ENCODE data around the gene NR4A2.

The NR4A2 gene

GRCh38 chr2:156332534-156333273, at the start of gene NR4A2:
Gene NR4A2 (minus strand): TSS chr2:156332721. CDS start chr2:156330186, 2,535 bp downstream.
- H3K4me3 ChIP-seq (replicated peaks; ENCODE audit: low read depth, low read length): peak within 1 kb of the TSS; percentile 92
- peak; percentile 95 for DNase-seq (ENCODE audit: low read depth)
- TF ChIP-seq CTCF (IDR thresholded peaks at IDR 0.05; ENCODE audit: low read length, missing control alignments): no peak

GRCh38 chr2:156380117-156380645, 47.7 kb upstream of the NR4A2 start:
- no peak for DNase-seq (ENCODE audit: low read depth)
- no peak for TF ChIP-seq CTCF (IDR thresholded peaks at IDR 0.05; ENCODE audit: low read length, missing control alignments)
- no peak overlapping the region for H3K4me3 ChIP-seq (replicated peaks; ENCODE audit: low read depth, low read length)

- no peak for TF ChIP-seq CTCF (IDR thresholded peaks at IDR 0.05; ENCODE audit: low read length, missing control alignments)
- H3K4me3 ChIP-seq (replicated peaks; ENCODE audit: low read depth, low read length): no peak overlapping the region
- no peak for DNase-seq (ENCODE audit: low read depth)
These were observed 47.2 kb upstream of the NR4A2 start for GRCh38 chr2:156379714-156380113.

GRCh38 chr2:156379071-156379470, 46.5 kb upstream of the NR4A2 start:
- no peak for DNase-seq (ENCODE audit: low read depth)
- TF ChIP-seq CTCF (IDR thresholded peaks at IDR 0.05; ENCODE audit: low read length, missing control alignments): no peak
- H3K4me3 ChIP-seq (replicated peaks; ENCODE audit: low read depth, low read length): no peak overlapping the region

GRCh38 chr2:156366753-156367152, 34.2 kb upstream of the NR4A2 start:
- H3K4me3 ChIP-seq (replicated peaks; ENCODE audit: low read depth, low read length): no peak overlapping the region
- DNase-seq (ENCODE audit: low read depth): no peak
- no peak for TF ChIP-seq CTCF (IDR thresholded peaks at IDR 0.05; ENCODE audit: low read length, missing control alignments)

GRCh38 chr2:156363141-156363540, 30.6 kb upstream of the NR4A2 start:
- H3K4me3 ChIP-seq (replicated peaks; ENCODE audit: low read depth, low read length): no peak overlapping the region
- DNase-seq (ENCODE audit: low read depth): no peak
- no peak for TF ChIP-seq CTCF (IDR thresholded peaks at IDR 0.05; ENCODE audit: low read length, missing control alignments)
